Measurements from ENCODE around the gene PTGES3. TPM values are rescaled to one million over a fixed set of nuclear protein-coding genes. Genes with fewer than 3 reads are reported as not detected.

The PTGES3 gene
- total and polyA plus RNA-seq, 4 donors = 65.0 to 94.1 (median 81.3) TPM

GRCh38 chr12:56676851-56677580 lies 11.1 kb downstream of the PTGES3 start (continued):
- TF ChIP-seq, protein P1, sequence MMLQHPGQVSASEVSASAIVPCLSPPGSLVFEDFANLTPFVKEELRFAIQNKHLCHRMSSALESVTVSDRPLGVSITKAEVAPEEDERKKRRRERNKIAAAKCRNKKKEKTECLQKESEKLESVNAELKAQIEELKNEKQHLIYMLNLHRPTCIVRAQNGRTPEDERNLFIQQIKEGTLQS (IDR thresholded peaks at IDR 0.05) = no peak
- TF ChIP-seq, protein P2, sequence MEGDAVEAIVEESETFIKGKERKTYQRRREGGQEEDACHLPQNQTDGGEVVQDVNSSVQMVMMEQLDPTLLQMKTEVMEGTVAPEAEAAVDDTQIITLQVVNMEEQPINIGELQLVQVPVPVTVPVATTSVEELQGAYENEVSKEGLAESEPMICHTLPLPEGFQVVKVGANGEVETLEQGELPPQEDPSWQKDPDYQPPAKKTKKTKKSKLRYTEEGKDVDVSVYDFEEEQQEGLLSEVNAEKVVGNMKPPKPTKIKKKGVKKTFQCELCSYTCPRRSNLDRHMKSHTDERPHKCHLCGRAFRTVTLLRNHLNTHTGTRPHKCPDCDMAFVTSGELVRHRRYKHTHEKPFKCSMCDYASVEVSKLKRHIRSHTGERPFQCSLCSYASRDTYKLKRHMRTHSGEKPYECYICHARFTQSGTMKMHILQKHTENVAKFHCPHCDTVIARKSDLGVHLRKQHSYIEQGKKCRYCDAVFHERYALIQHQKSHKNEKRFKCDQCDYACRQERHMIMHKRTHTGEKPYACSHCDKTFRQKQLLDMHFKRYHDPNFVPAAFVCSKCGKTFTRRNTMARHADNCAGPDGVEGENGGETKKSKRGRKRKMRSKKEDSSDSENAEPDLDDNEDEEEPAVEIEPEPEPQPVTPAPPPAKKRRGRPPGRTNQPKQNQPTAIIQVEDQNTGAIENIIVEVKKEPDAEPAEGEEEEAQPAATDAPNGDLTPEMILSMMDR (IDR thresholded peaks at IDR 0.05; ENCODE audit: low read depth, low read length, missing input control) = no peak

DNA sequence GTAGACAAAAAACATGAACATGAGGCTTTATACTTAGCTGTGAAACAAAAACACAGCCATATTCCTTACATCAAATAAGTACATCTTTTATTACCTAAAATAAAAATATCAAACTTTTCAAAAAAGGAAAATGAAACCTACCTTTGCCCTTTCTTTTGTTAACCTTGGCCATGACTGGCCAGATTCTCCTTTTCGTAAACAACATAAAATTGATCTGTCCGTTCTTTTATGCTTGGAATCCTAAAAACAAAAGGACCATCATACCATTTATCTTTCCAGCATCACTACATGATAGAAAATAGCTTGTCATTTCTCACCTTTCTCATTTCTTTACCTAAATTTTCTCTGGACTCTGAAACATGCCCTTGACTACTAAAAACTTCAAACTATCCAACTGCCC lies 16.5 kb downstream of the PTGES3 start:
- H3K9me3 ChIP-seq (ENCODE audit: control insufficient read depth in 4 of 4, low read length in 3 of 4) = no peaks in the 10 kb centered on the region
- WGBS = 26% methylated on average over 2 of the region's 2 CpGs
- peaks cover 12 to 46% (median 23%) of the 10 kb centered on the region in 4 donors for H3K36me3 ChIP-seq (ENCODE audit: control insufficient read depth in 4 of 4, insufficient read depth in 3 of 4, low read depth in 1 of 4, low read length in 3 of 4)
- H3K4me1 ChIP-seq (ENCODE audit: control insufficient read depth in 4 of 4, insufficient read depth in 4 of 4, low read length in 3 of 4) = peaks cover 7 to 29% (median 20%) of the 10 kb centered on the region in 4 donors
- DNase-seq (ENCODE audit: low spot score) = no peak
- no peak overlapping the region for H3K4me3 ChIP-seq (ENCODE audit: low read depth in 1 of 3, low read length in 3 of 3)
- TF ChIP-seq, protein P2 (IDR thresholded peaks at IDR 0.05; ENCODE audit: low read depth, low read length, missing input control) = no peak
- TF ChIP-seq YY1 (IDR thresholded peaks at IDR 0.05) (peak; percentile 12), NR2F2 (IDR thresholded peaks at IDR 0.05) (no peak), HNF4A (conservative IDR thresholded peaks at IDR 0.05) (peak; percentile 24 to 30)
- H3K9ac ChIP-seq (ENCODE audit: low read depth in 1 of 2, low read length in 2 of 2) = no peak overlapping the region
- H3K27me3 ChIP-seq (ENCODE audit: control insufficient read depth in 4 of 4, insufficient read depth in 4 of 4, low read length in 3 of 4) = no peaks in the 10 kb centered on the region
- peak overlapping the region in 1 of 2 donors; percentile 22 for H3K27ac ChIP-seq (ENCODE audit: low read depth in 1 of 2, low read length in 2 of 2)

DNA sequence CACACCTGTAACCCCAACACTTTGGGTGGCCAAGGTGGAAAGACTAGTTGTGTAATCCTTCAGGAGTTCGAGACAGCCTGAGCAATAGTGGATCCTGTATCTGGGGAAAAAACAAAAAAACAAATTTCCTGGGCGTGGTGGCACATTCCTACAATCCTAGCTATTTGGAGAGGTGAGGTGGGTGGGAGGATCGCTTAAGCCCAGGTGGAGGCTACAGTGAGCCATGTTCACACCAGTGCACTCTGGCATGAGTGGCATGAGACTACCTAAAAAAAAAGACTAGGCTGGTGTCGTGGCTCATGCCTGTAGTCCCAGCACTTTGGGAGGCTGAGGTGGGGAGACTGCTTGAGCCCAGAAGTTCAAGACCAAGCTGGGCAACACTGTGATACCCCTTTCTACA lies 17.2 kb downstream of the PTGES3 start:
- Histone ChIP-seq H3K9me3 (ENCODE audit: control insufficient read depth in 4 of 4, low read length in 3 of 4) (no peaks in the 10 kb centered on the region), H3K4me1 (ENCODE audit: control insufficient read depth in 4 of 4, insufficient read depth in 4 of 4, low read length in 3 of 4) (peaks cover 7 to 28% (median 20%) of the 10 kb centered on the region in 4 donors), H3K4me3 (ENCODE audit: low read depth in 1 of 3, low read length in 3 of 3) (no peak overlapping the region), H3K27me3 (ENCODE audit: control insufficient read depth in 4 of 4, insufficient read depth in 4 of 4, low read length in 3 of 4) (no peaks in the 10 kb centered on the region), H3K9ac (ENCODE audit: low read depth in 1 of 2, low read length in 2 of 2) (no peak overlapping the region), H3K27ac (ENCODE audit: low read depth in 1 of 2, low read length in 2 of 2) (peak overlapping the region; percentile 12 to 22), H3K36me3 (ENCODE audit: control insufficient read depth in 4 of 4, insufficient read depth in 3 of 4, low read depth in 1 of 4, low read length in 3 of 4) (peaks cover 12 to 50% (median 28%) of the 10 kb centered on the region in 4 donors)
- TF ChIP-seq ZBTB33 (IDR thresholded peaks at IDR 0.05) (no peak), REST (IDR thresholded peaks at IDR 0.05) (no peak), RXRA (IDR thresholded peaks at IDR 0.05) (no peak)
- 78% methylated on average over 4 of the region's 4 CpGs for WGBS
- no peak for DNase-seq (ENCODE audit: low spot score)

All from liver (tissue), 9 donors.